ENCODE measurements around the gene PRSS22.

Gene PRSS22

GRCh38 chr16:2904100-2904921, 46.3 kb upstream of the PRSS22 start:
- peak overlapping the region; percentile 87 for H3K4me3 ChIP-seq (ENCODE audit: low read depth, low read length)
- no peak for TF ChIP-seq MYC (IDR thresholded peaks at IDR 0.05; ENCODE audit: low read depth, low read length)
- TF ChIP-seq CTCF (IDR thresholded peaks at IDR 0.05; ENCODE audit: low read depth, low read length) = peak; percentile 68
- TF ChIP-seq, protein P1, sequence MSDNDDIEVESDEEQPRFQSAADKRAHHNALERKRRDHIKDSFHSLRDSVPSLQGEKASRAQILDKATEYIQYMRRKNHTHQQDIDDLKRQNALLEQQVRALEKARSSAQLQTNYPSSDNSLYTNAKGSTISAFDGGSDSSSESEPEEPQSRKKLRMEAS (IDR thresholded peaks at IDR 0.05; ENCODE audit: low read depth, low read length) = peak; percentile 11; the same call in 1 of the 2 replicates
- peak; percentile 53 for TF ChIP-seq POLR2A (IDR thresholded peaks at IDR 0.05; ENCODE audit: extremely low read depth, insufficient read length)
- peak; percentile 90 for DNase-seq (ENCODE audit: low read depth)

DNA sequence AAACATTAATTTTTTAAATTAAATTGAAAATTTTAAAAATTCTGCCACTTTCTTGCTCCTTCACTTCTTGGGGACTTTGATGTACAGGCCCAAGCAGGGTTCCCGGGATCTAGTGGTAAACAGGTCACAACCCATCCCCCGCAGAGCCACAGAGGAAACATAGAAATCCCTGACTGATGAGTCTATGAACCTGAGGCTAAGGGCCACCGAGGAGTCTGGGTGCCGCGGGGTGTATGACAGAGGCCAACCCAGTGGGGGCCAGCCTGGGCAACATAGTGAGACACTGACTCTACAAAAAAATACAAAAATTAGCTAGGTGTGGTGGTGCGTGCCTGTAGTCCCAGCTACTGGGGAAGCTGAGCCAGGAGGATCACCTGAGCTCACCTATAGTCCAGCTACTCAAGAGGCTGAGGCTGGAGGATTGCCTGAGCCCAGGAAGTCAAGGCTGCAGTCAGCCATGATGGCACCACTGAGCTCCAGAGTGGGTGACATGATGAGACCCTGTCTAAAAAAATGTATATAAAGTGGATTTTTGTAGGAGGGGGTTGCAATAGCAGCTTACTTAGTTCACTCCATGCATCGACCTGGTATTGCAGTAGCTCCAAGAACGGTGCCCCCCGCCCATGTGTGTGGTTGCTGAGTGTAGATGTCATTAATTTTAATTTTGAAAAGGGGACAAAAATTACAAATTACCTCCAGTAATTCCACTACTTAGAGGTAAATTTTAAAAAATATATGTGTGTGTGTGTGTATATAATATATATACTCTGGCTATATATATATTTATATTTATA, 44.6 kb upstream of the PRSS22 start:
- no peak for DNase-seq (ENCODE audit: low read depth)
- H3K4me3 ChIP-seq (ENCODE audit: low read depth, low read length) = no peak overlapping the region
- TF ChIP-seq, protein P1 (IDR thresholded peaks at IDR 0.05; ENCODE audit: low read depth, low read length) = no peak
- TF ChIP-seq CTCF (IDR thresholded peaks at IDR 0.05; ENCODE audit: low read depth, low read length) = no peak
- no peak for TF ChIP-seq POLR2A (IDR thresholded peaks at IDR 0.05; ENCODE audit: extremely low read depth, insufficient read length)
- no peak for TF ChIP-seq MYC (IDR thresholded peaks at IDR 0.05; ENCODE audit: low read depth, low read length)

GRCh38 chr16:2900526-2901075, 42.6 kb upstream of the PRSS22 start:
- TF ChIP-seq CTCF (IDR thresholded peaks at IDR 0.05; ENCODE audit: low read depth, low read length) = no peak
- TF ChIP-seq, protein P1 (IDR thresholded peaks at IDR 0.05; ENCODE audit: low read depth, low read length) = no peak
- TF ChIP-seq POLR2A (IDR thresholded peaks at IDR 0.05; ENCODE audit: extremely low read depth, insufficient read length) = no peak
- no peak for TF ChIP-seq MYC (IDR thresholded peaks at IDR 0.05; ENCODE audit: low read depth, low read length)
- no peak for DNase-seq (ENCODE audit: low read depth)
- no peak overlapping the region for H3K4me3 ChIP-seq (ENCODE audit: low read depth, low read length)

DNA sequence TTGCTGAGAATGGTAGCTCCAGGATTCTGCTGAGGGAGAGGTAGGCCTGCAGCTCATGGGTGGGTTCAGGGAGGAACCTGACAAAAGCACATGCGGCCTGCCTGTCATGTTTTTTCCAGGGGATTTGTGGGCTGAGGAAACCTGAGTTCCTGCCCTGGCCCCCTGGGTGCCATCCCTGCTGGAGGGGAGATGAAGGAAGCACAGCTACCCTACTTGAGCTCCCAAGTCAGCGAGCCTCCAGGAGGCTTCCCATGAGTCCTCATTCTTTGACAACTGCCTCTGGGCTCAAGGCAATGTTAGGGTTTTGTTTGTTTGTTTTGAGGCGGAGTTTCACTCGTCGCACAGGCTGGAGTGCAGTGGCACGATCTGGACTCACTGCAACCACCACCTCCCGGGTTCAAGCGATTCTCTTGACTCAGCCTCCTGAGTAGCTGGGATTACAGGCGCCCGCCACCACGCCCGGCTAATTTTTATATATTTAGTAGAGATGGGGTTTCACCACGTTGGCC, 41.6 kb upstream of the PRSS22 start:
- DNase-seq (ENCODE audit: low read depth) = no peak
- TF ChIP-seq, protein P1 (IDR thresholded peaks at IDR 0.05; ENCODE audit: low read depth, low read length) = no peak
- TF ChIP-seq POLR2A (IDR thresholded peaks at IDR 0.05; ENCODE audit: extremely low read depth, insufficient read length) (no peak), MYC (IDR thresholded peaks at IDR 0.05; ENCODE audit: low read depth, low read length) (no peak), CTCF (IDR thresholded peaks at IDR 0.05; ENCODE audit: low read depth, low read length) (no peak)
- no peak overlapping the region for H3K4me3 ChIP-seq (ENCODE audit: low read depth, low read length)

DNA sequence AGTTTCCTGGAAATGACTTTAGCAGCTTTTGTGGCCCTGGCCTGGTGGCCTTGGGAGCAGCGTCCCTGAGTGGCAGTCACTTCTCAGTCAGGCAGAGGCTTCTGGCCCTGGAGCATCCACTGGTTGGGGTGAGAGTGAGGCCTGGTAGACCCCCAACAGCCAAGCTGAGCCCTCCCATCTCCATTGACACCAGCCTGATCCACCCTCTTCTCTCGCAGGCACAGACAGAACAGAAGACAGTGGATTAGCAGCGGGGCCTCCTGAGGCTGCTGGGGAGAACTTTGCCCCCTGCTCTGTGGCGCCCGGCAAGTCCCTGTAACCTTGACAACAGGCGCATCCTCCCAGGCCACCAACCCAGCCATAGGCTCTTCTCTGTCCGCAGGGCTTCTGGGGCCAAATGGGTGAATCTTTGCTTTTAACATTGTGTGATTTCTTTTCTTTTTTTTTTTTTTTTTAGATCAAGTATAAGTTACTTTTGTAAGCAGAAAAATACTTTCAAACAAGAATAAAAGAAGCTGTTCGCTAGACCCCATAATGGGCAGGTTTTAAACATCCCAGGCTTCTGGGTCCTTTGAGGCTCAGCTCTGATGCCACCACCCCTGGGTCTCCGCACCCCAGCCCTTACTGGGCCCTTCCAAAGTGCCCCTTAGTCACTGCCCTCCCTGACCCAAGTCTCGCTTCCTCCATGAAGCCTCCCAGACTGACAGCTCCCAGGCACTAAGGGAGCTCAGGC, 41.0 kb upstream of the PRSS22 start:
- no peak overlapping the region for H3K4me3 ChIP-seq (ENCODE audit: low read depth, low read length)
- TF ChIP-seq CTCF (IDR thresholded peaks at IDR 0.05; ENCODE audit: low read depth, low read length) (no peak), POLR2A (IDR thresholded peaks at IDR 0.05; ENCODE audit: extremely low read depth, insufficient read length) (no peak), MYC (IDR thresholded peaks at IDR 0.05; ENCODE audit: low read depth, low read length) (no peak)
- TF ChIP-seq, protein P1 (IDR thresholded peaks at IDR 0.05; ENCODE audit: low read depth, low read length) = no peak
- DNase-seq (ENCODE audit: low read depth) = no peak

Measured in NB4 (cell line).